HCT116 (cell line): ENCODE data around the gene CELF2. TPM values are rescaled to one million over a fixed set of nuclear protein-coding genes. Genes with fewer than 3 reads are reported as not detected.

Experiments used
- ATAC-seq: fragments of 200-7000 bp; cut with Tn5 transposase; 2 replicates; pipeline ENCODE4 v1.9.1; 2020; ENCODE audit warnings: mild to moderate bottlenecking, moderate library complexity
- BruUV-seq: library from RNA; stranded (reverse); fragments of 400-500 nt; replicated peaks from 2 replicates; lab custom pipeline; 2021; lab: Mats Ljungman, UMichigan
- CTCF ChIA-PET: fragments of 300-600 bp; sonication (Branson Sonifier 250); formaldehyde crosslinking; loops from one replicate; lab custom pipeline; 2021; ENCODE audit warnings: antibody characterized with exemption; lab: Charles Lee
- POLR2A ChIA-PET: fragments of 300-600, 350-600 bp; sonication (Branson Sonifier 250); formaldehyde crosslinking; loops from one replicate; lab custom pipeline; 2021; ENCODE audit warnings: antibody characterized with exemption; lab: Charles Lee
- RAD21 ChIA-PET, 2 experiments: fragments of 300-600 bp; sonication (Branson Sonifier 250); formaldehyde crosslinking; loops; one replicate each; lab custom pipeline; 2023; ENCODE audit warnings: low total read pairs in 2 of 2; ENCODE audit not compliant: uncharacterized antibody in 2 of 2, unreplicated experiment in 2 of 2, low non-redundant PET in 1 of 2; lab: Charles Lee
- DNase-seq: peaks from one replicate; pipeline ENCODE4 v3.0.0-alpha.2; 2010; ENCODE audit warnings: low read depth, low spot score
- H2AFZ ChIP-seq: fragments of 200-600 bp; shearing (Covaris generic), sonication (generic); 2 replicates; pipeline ENCODE4 v1.6.1; 2017; ENCODE audit warnings: low read depth, mixed run types, mixed read lengths, antibody characterized with exemption, low read length; ENCODE audit not compliant: poor library complexity, severe bottlenecking
- H3K27ac ChIP-seq: 2 replicates; pipeline ENCODE4 v1.5.1; 2012; ENCODE audit warnings: low read depth, low read length
- H3K27me3 ChIP-seq: fragments of 200-600 bp; sonication (generic); 2 replicates; pipeline ENCODE4 v1.6.1; 2016; ENCODE audit warnings: mixed run types, low read length, mixed read lengths; ENCODE audit not compliant: insufficient read depth
- H3K36me3 ChIP-seq, 2 experiments: fragments of 200-500 bp in 1 of 2; fragments of 200-600 bp in 1 of 2; sonication (Bioruptor generic) in 1 of 2; sonication (generic) in 1 of 2; 2 replicates each; pipeline versions ENCODE4 v1.5.1 to v1.6.1; 2014 to 2016; ENCODE audit warnings: low read length in 2 of 2, inconsistent platforms in 1 of 2, mixed read lengths in 1 of 2, mixed run types in 1 of 2; ENCODE audit not compliant: insufficient read depth in 2 of 2, control insufficient read depth in 1 of 2
- H3K4me1 ChIP-seq, 2 experiments: fragments of 200-600 bp in 1 of 2; sonication (generic) in 1 of 2; 2 replicates each; pipeline versions ENCODE4 v1.5.1 to v1.6.1; 2012 to 2017; ENCODE audit warnings: low read length in 2 of 2, inconsistent platforms in 1 of 2, mild to moderate bottlenecking in 1 of 2, mixed read lengths in 1 of 2, mixed run types in 1 of 2, moderate library complexity in 1 of 2; ENCODE audit not compliant: insufficient read depth in 2 of 2, control insufficient read depth in 1 of 2
- H3K4me2 ChIP-seq: fragments of 200-600 bp; sonication (generic); 2 replicates; pipeline ENCODE4 v1.6.1; 2017; ENCODE audit warnings: mixed run types, low read length, mixed read lengths
- H3K4me3 ChIP-seq, 2 experiments: fragments of 200-600 bp in 1 of 2; sonication (generic) in 1 of 2; replicated peaks in 1 of 2; 2 replicates each; pipeline ENCODE4 v1.5.1; 2011 to 2016; ENCODE audit warnings: low read length in 2 of 2, control low read depth in 1 of 2, low read depth in 1 of 2, mild to moderate bottlenecking in 1 of 2, mixed read lengths in 1 of 2, mixed run types in 1 of 2
- H3K79me2 ChIP-seq: fragments of 200-600 bp; sonication (generic); 2 replicates; pipeline ENCODE4 v1.6.1; 2017; ENCODE audit warnings: mild to moderate bottlenecking, mixed run types, low read length, moderate library complexity, mixed read lengths; ENCODE audit not compliant: insufficient read depth
- H3K9ac ChIP-seq: fragments of 200-600 bp; sonication (generic); 2 replicates; pipeline ENCODE4 v1.6.1; 2016; ENCODE audit warnings: low read length, mixed read lengths
- H3K9me2 ChIP-seq: fragments of 200-600 bp; sonication (generic), shearing (Covaris generic); 2 replicates; pipeline ENCODE4 v1.6.1; 2017; ENCODE audit warnings: mixed run types, mild to moderate bottlenecking, moderate library complexity; ENCODE audit not compliant: insufficient read depth
- H3K9me3 ChIP-seq, 2 experiments: fragments of 200-500 bp in 1 of 2; fragments of 200-600 bp in 1 of 2; sonication (Bioruptor generic) in 1 of 2; sonication (generic) in 1 of 2; 2 replicates each; pipeline ENCODE4 v1.6.1; 2014 to 2017; ENCODE audit warnings: low read length in 2 of 2, mixed read lengths in 2 of 2, inconsistent platforms in 1 of 2, low read depth in 1 of 2, mild to moderate bottlenecking in 1 of 2, mixed run types in 1 of 2, moderate library complexity in 1 of 2; ENCODE audit not compliant: control insufficient read depth in 1 of 2, insufficient read depth in 1 of 2
- H4K20me1 ChIP-seq: fragments of 200-600 bp; sonication (generic), shearing (Covaris generic); 2 replicates; pipeline ENCODE4 v1.6.1; 2017; ENCODE audit warnings: mixed run types, mild to moderate bottlenecking, moderate library complexity; ENCODE audit not compliant: insufficient read depth
- CBX3 ChIP-seq: IDR thresholded peaks from 2 replicates; pipeline ENCODE4 v1.6.1; 2012; ENCODE audit warnings: low read depth
- CEBPB ChIP-seq: IDR thresholded peaks from 2 replicates; pipeline ENCODE4 v1.6.1; 2012; ENCODE audit warnings: low read depth
- EGR1 ChIP-seq: IDR thresholded peaks from 2 replicates; pipeline ENCODE4 v1.6.1; 2012; ENCODE audit warnings: low read depth
- EZH2 ChIP-seq: fragments of 200-600 bp; sonication (generic); IDR thresholded peaks from 2 replicates; pipeline ENCODE4 v1.6.1; 2017; ENCODE audit warnings: antibody characterized with exemption, mixed run types
- EZH2phosphoT487 ChIP-seq: fragments of 200-600 bp; IDR thresholded peaks from 2 replicates; pipeline ENCODE4 v1.6.1; 2018; ENCODE audit warnings: antibody characterized with exemption, borderline replicate concordance
- FOSL1 ChIP-seq: IDR thresholded peaks from 2 replicates; pipeline ENCODE4 v1.6.1; 2012; ENCODE audit warnings: low read depth
- POLR2A ChIP-seq: IDR thresholded peaks from 2 replicates; pipeline ENCODE4 v1.7.0; 2011; ENCODE audit warnings: borderline replicate concordance; ENCODE audit not compliant: insufficient read depth, insufficient read length; ENCODE audit errors: extremely low read depth
- SIN3A ChIP-seq: IDR thresholded peaks from 2 replicates; pipeline ENCODE4 v1.6.1; 2012; ENCODE audit warnings: low read depth
- SP1 ChIP-seq: IDR thresholded peaks from 2 replicates; pipeline ENCODE4 v1.6.1; 2012; ENCODE audit warnings: low read depth
- SRF ChIP-seq: IDR thresholded peaks from 2 replicates; pipeline ENCODE4 v1.6.1; 2012; ENCODE audit warnings: low read depth
- TCF7L2 ChIP-seq: IDR thresholded peaks from 2 replicates; pipeline ENCODE4 v1.7.0; 2011; ENCODE audit warnings: borderline replicate concordance, inconsistent platforms; ENCODE audit not compliant: insufficient read depth, insufficient read length; ENCODE audit errors: extremely low read depth
- YY1 ChIP-seq: IDR thresholded peaks from 2 replicates; pipeline ENCODE4 v1.6.1; 2011; ENCODE audit warnings: low read length, low read depth, moderate library complexity, mild to moderate bottlenecking; ENCODE audit not compliant: insufficient replicate concordance; ENCODE audit errors: extremely low read depth
- ZNF274 ChIP-seq: fragments of 200-500 bp; sonication (Bioruptor generic); IDR thresholded peaks from 2 replicates; pipeline ENCODE4 v1.6.1; 2014; ENCODE audit warnings: mild to moderate bottlenecking, low read depth, low read length, inconsistent platforms
- intact Hi-C: fragments of 100-400 bp; cut with micrococcal nuclease; formaldehyde crosslinking; loops from 2 replicates; pipeline ENCODE4 v1.10.0; 2022
- total RNA-seq: library from RNA; stranded (reverse); gene quantifications from one replicate; pipeline ENCODE4 v1.2.1, GENCODE V29; 2021; ENCODE audit not compliant: unreplicated experiment
- TF ChIP-seq, protein P1 (sequence below): IDR thresholded peaks from 2 replicates; pipeline ENCODE4 v1.6.1; 2012
- TF ChIP-seq, protein P2 (sequence below): IDR thresholded peaks from 2 replicates; pipeline ENCODE4 v1.6.1; 2012; ENCODE audit warnings: low read depth

Gene CELF2
- total RNA-seq, 1 experiment from 2014 or later = 0.66 TPM

DNA sequence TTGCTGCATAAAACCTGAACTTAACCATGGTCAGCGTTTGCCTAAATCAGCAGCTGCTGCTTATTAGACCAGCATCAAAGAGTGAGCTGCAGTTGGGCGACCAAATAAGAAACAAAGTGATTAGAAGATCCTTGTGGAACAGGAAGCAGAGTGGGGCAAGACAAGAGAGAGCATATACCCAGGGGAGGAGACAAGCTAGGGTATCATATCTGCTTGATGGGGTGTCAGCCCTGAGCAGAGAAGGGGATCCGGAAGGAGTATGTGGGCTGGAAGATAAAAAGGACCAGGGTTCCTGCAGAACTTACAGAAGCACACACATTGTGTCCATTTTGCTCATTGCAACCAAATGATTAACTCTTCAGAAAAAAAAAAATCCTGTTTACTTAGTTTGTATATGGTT is 213.6 kb downstream of the CELF2 start:
- H3K79me2 ChIP-seq = no peaks in the 10 kb centered on the region
- H3K36me3 ChIP-seq = no peaks in the 10 kb centered on the region
- H3K9me3 ChIP-seq = no peaks in the 10 kb centered on the region
- no peak overlapping the region for H2AFZ ChIP-seq
- no peaks in the 10 kb centered on the region; the same call in 1 of the 2 replicates for H3K27me3 ChIP-seq
- intact Hi-C loops = no loop called here
- RAD21 ChIA-PET = no interaction called here
- H3K9ac ChIP-seq = no peak overlapping the region
- H3K4me3 ChIP-seq = no peak overlapping the region
- TF ChIP-seq ZNF274 = no peak
- no peak for TF ChIP-seq SP1
- TF ChIP-seq, protein P1, sequence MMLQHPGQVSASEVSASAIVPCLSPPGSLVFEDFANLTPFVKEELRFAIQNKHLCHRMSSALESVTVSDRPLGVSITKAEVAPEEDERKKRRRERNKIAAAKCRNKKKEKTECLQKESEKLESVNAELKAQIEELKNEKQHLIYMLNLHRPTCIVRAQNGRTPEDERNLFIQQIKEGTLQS = no peak
- TF ChIP-seq YY1 = no peak
- TF ChIP-seq FOSL1 = no peak
- TF ChIP-seq EZH2 = no peak
- no peak for TF ChIP-seq TCF7L2
- TF ChIP-seq EZH2phosphoT487 = no peak
- no peak overlapping the region for H3K4me2 ChIP-seq
- no peaks in the 10 kb centered on the region for H3K9me2 ChIP-seq
- H4K20me1 ChIP-seq = no peaks in the 10 kb centered on the region
- POLR2A ChIA-PET = no interaction called here
- no peak for ATAC-seq
- H3K27ac ChIP-seq = no peak overlapping the region
- no peaks in the 10 kb centered on the region for H3K4me1 ChIP-seq
- CTCF ChIA-PET = no interaction called here
- DNase-seq = no peak
- no TSS peak for BruUV-seq

DNA sequence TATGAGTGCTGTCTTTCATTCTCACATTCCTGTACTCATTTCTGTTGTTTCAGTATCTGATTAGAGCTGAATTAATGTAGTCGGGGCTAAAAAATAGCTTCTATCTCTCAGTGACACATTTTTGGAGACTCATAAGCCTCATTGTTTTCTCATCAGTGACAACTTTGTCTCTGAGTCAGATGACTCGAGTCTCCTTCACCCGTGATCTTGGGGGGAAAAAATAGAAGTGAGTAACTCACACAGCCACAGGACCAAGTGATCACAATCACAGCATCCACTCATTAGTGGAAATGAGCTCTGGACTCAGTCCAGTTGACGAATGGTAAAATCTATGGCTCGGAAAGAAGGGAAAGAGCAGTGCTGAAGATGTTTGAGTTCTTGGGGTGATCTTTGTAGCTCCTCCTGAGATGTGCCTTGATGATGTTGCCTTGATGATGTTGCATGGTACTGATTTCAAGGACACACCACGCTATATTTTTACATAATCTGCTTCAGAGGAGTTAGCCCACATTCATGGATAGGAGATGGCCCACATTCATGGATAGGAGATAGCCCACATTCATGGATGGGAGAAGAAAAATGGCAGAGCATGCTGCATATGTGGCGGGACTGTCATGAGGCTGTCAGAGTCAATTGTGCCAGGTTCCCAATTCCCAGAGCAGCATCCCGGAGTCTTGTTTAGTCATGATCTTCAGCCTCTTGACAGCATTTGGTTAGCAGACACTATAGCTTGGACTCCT is 214.7 kb downstream of the CELF2 start:
- Histone ChIP-seq H4K20me1 (no peaks in the 10 kb centered on the region), H3K9me3 (no peaks in the 10 kb centered on the region), H3K4me3 (no peak overlapping the region), H3K9ac (no peak overlapping the region), H3K79me2 (no peaks in the 10 kb centered on the region), H3K4me1 (no peaks in the 10 kb centered on the region), H2AFZ (no peak overlapping the region), H3K9me2 (no peaks in the 10 kb centered on the region), H3K27ac (no peak overlapping the region), H3K4me2 (no peak overlapping the region), H3K27me3 (no peaks in the 10 kb centered on the region; the same call in 1 of the 2 replicates), H3K36me3 (no peaks in the 10 kb centered on the region)
- DNase-seq (no peak), ATAC-seq (no peak)
- no TSS peak for BruUV-seq
- ChIA-PET POLR2A (no interaction called here), CTCF (no interaction called here), RAD21 (no interaction called here)
- intact Hi-C loops = no loop called here
- TF ChIP-seq SIN3A (no peak), TCF7L2 (no peak), EGR1 (no peak), CBX3 (no peak), YY1 (no peak), POLR2A (no peak), ZNF274 (no peak), CEBPB (no peak), EZH2phosphoT487 (no peak), SRF (no peak), EZH2 (no peak)
- TF ChIP-seq, protein P2, sequence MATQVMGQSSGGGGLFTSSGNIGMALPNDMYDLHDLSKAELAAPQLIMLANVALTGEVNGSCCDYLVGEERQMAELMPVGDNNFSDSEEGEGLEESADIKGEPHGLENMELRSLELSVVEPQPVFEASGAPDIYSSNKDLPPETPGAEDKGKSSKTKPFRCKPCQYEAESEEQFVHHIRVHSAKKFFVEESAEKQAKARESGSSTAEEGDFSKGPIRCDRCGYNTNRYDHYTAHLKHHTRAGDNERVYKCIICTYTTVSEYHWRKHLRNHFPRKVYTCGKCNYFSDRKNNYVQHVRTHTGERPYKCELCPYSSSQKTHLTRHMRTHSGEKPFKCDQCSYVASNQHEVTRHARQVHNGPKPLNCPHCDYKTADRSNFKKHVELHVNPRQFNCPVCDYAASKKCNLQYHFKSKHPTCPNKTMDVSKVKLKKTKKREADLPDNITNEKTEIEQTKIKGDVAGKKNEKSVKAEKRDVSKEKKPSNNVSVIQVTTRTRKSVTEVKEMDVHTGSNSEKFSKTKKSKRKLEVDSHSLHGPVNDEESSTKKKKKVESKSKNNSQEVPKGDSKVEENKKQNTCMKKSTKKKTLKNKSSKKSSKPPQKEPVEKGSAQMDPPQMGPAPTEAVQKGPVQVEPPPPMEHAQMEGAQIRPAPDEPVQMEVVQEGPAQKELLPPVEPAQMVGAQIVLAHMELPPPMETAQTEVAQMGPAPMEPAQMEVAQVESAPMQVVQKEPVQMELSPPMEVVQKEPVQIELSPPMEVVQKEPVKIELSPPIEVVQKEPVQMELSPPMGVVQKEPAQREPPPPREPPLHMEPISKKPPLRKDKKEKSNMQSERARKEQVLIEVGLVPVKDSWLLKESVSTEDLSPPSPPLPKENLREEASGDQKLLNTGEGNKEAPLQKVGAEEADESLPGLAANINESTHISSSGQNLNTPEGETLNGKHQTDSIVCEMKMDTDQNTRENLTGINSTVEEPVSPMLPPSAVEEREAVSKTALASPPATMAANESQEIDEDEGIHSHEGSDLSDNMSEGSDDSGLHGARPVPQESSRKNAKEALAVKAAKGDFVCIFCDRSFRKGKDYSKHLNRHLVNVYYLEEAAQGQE = no peak
